ENCODE data around the gene KLHL3.

- TF ChIP-seq CTCF (IDR thresholded peaks at IDR 0.05; ENCODE audit: insufficient read depth, low read depth, low read length): no peak
- no peak for TF ChIP-seq EZH2 (IDR thresholded peaks at IDR 0.05; ENCODE audit: insufficient read depth, low read length)
Measured at GRCh38 chr5:137681191-137681590, 54.7 kb downstream of the KLHL3 start.

Data from astrocyte (in vitro differentiated cells and primary cell).